Left hindlimb (tissue), 1 donor: Measurements from ENCODE around the gene TBC1D3I.

Experiments used
- DNase-seq: peaks from one replicate; pipeline ENCODE4 v3.0.0-alpha.2; 2018

The TBC1D3I gene

GRCh38 chr17:36205637-36206485 is 58.5 kb downstream of the TBC1D3I start:
- DNase-seq, result no peak

GRCh38 chr17:36204724-36205500 is 59.5 kb downstream of the TBC1D3I start:
- no peak for DNase-seq
